ENCODE data around the gene SCGB3A1.

The SCGB3A1 gene

DNA sequence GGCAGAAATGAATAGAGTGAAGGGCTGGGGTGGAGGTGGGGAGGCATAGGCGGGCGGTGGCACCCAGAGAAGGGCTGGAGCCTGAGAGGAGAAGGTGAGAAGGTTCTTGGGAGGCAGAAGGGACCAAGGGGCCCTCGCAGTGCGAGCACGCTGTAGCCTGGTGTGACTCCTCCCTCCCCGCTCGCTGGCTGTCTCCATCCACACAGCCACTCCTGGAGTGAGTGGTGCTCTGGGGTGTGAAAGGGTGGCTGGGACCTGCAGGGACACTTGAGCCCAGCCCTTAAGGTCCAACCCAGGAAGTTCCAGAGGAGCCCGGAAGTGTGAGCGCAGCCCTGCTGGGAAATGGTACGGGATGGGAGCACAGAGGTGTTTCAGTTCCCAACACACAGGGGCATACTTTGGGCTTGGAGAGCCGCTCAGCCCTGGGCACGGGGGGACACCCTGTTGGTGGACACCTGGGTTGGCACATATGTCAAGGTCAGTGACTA is 9.3 kb upstream of the SCGB3A1 start:
- no peaks in the 10 kb centered on the region for H3K27me3 ChIP-seq (ENCODE audit: insufficient read depth, low read depth, severe bottlenecking)
- DNase-seq, result no peak
- no peak overlapping the region for H3K4me3 ChIP-seq (ENCODE audit: low read depth, low read length)
- no peak overlapping the region for H3K27ac ChIP-seq
- H3K9me3 ChIP-seq (ENCODE audit: severe bottlenecking), result no peaks in the 10 kb centered on the region
- no peaks in the 10 kb centered on the region for H3K36me3 ChIP-seq
- TF ChIP-seq, protein P1, sequence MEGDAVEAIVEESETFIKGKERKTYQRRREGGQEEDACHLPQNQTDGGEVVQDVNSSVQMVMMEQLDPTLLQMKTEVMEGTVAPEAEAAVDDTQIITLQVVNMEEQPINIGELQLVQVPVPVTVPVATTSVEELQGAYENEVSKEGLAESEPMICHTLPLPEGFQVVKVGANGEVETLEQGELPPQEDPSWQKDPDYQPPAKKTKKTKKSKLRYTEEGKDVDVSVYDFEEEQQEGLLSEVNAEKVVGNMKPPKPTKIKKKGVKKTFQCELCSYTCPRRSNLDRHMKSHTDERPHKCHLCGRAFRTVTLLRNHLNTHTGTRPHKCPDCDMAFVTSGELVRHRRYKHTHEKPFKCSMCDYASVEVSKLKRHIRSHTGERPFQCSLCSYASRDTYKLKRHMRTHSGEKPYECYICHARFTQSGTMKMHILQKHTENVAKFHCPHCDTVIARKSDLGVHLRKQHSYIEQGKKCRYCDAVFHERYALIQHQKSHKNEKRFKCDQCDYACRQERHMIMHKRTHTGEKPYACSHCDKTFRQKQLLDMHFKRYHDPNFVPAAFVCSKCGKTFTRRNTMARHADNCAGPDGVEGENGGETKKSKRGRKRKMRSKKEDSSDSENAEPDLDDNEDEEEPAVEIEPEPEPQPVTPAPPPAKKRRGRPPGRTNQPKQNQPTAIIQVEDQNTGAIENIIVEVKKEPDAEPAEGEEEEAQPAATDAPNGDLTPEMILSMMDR (IDR thresholded peaks at IDR 0.05; ENCODE audit: low read depth, low read length), result no peak

DNA sequence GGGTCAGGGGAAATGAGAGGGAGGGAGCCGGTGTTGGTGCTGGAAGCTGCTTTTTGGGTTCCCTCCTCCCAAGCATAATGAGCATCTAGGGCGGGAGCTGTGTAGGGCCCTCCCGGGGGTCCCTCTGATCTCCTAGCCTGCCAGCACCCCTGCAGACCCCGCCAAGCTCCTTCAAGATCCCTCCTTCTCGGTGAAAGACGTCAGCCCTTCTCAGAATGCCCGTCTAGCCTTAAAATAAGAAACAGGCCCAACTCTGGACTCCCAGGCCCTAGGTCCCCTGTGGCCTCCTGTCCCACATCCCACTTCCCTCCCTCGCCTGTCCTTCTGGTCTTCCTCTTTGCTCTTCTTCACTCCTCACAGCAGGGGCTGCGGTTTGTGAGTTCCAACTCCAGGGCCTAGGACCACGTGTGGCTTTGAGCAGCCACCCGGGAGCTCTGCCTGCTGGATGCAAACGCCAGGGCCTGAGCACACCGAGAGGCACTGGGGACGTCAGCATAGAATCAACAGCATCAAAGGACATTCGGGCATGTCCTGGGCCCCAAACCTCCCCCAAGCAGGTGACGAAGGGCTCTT is 8.8 kb upstream of the SCGB3A1 start:
- no peaks in the 10 kb centered on the region for H3K9me3 ChIP-seq (ENCODE audit: severe bottlenecking)
- no peak overlapping the region for H3K4me3 ChIP-seq (ENCODE audit: low read depth, low read length)
- DNase-seq, result no peak
- TF ChIP-seq, protein P1 (IDR thresholded peaks at IDR 0.05; ENCODE audit: low read depth, low read length), result no peak
- H3K36me3 ChIP-seq, result no peaks in the 10 kb centered on the region
- no peaks in the 10 kb centered on the region for H3K27me3 ChIP-seq (ENCODE audit: insufficient read depth, low read depth, severe bottlenecking)
- no peak overlapping the region for H3K27ac ChIP-seq

DNA sequence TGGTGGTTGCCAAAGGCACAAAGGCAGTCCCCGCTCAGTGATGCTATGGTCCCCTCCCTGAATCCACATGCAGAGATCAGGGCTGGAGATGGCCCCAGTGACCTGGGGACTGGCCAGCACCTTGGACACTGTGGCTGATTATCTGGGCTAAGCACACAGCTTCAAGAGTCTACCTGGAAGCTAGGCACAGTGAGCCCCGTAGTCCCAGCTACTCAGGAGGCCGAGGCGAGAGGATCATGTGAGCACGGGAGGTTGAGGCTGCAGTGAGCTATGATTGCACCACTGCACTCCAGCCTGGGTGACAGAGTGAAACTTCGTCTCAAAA is 8.3 kb upstream of the SCGB3A1 start:
- H3K36me3 ChIP-seq, result no peaks in the 10 kb centered on the region
- TF ChIP-seq, protein P1 (IDR thresholded peaks at IDR 0.05; ENCODE audit: low read depth, low read length), result no peak
- H3K9me3 ChIP-seq (ENCODE audit: severe bottlenecking), result no peaks in the 10 kb centered on the region
- DNase-seq, result no peak
- H3K27me3 ChIP-seq (ENCODE audit: insufficient read depth, low read depth, severe bottlenecking), result no peaks in the 10 kb centered on the region
- H3K4me3 ChIP-seq (ENCODE audit: low read depth, low read length), result no peak overlapping the region
- no peak overlapping the region for H3K27ac ChIP-seq

DNA sequence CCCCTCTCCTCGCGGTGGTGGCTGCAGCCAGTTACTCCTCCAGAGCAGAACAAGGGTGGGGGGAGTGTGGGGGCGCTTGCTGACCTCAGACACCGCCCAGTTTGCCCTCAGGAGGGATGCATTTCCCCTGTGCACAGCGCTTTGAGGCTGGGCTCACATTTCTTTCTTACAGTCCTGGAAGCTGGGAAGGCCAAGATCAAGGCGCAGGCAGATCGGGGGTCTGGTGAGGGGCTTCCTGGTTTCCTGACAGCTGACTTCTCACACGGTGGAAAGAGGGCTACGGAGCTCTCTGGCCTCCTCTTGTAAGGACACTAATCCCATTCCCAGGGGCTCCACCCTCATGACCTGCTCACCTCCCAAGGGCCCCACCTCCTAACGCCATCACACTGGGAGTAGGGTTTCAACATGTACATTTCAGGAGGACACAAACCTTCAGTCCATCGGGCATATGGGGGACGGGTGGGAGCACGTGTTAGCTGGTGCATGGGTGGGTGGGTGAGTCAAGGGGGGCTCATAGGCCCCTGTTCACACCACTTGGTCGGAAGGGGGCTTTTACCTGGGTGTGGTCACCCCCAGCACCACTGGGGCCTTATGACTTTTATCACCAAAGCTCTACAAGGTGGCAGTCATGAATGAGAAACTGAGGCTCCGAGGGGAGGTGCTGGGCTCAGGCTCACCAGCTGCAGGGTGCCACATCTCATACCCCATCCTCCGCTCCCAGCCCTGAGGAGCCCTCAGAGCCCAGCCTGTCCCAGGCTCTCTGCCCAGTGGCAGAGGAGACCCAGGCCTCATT is 7.7 kb upstream of the SCGB3A1 start:
- DNase-seq, result no peak
- Histone ChIP-seq H3K27ac (no peak overlapping the region), H3K36me3 (no peaks in the 10 kb centered on the region), H3K4me3 (ENCODE audit: low read depth, low read length) (no peak overlapping the region), H3K9me3 (ENCODE audit: severe bottlenecking) (no peaks in the 10 kb centered on the region), H3K27me3 (ENCODE audit: insufficient read depth, low read depth, severe bottlenecking) (no peaks in the 10 kb centered on the region)
- TF ChIP-seq, protein P1 (IDR thresholded peaks at IDR 0.05; ENCODE audit: low read depth, low read length), result no peak

DNA sequence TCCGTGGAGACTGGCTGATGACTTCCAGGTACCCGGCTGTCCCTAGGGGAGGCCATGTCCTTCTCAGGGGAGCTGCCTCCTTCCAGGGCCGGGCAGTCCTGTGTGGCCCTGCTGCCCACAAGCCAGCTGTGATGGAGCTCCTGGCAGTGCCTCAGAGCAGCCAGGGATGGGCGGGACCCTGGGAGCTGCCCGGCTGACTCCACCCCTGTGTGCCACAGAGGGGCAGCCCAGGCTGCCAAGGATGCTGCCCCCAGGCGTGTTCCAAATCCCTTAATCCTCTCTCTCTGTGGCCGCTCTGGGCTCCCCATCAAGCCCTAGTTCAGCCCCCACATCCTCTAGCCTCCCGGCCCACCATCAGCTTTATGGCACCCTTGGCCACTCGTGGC is 7.0 kb upstream of the SCGB3A1 start:
- no peak for DNase-seq
- Histone ChIP-seq H3K4me3 (ENCODE audit: low read depth, low read length) (no peak overlapping the region), H3K9me3 (ENCODE audit: severe bottlenecking) (no peaks in the 10 kb centered on the region), H3K27ac (no peak overlapping the region), H3K27me3 (ENCODE audit: insufficient read depth, low read depth, severe bottlenecking) (no peaks in the 10 kb centered on the region), H3K36me3 (no peaks in the 10 kb centered on the region)
- TF ChIP-seq, protein P1 (IDR thresholded peaks at IDR 0.05; ENCODE audit: low read depth, low read length), result no peak
